Measurements from ENCODE around the gene KCTD16. TPM values are rescaled to one million over a fixed set of nuclear protein-coding genes. Genes with fewer than 3 reads are reported as not detected.

KCTD16 gene
- total and polyA plus RNA-seq, 5 donors, result 0.07 to 1.1 (median 0.44) TPM

- H3K9me3 ChIP-seq (ENCODE audit: control insufficient read depth, low read length), result no peaks in the 10 kb centered on the region
- peaks cover 3% of the 10 kb centered on the region for H3K4me1 ChIP-seq (ENCODE audit: control insufficient read depth, insufficient read depth, low read length)
- ATAC-seq (no peak), DNase-seq (no peak)
- intact Hi-C loops (cut with DNase I), result no loop called here
- WGBS, result 93% methylated on average over 2 of the region's 2 CpGs
- H3K27ac ChIP-seq (ENCODE audit: low read length), result no peak overlapping the region
- no peaks in the 10 kb centered on the region for H3K27me3 ChIP-seq (ENCODE audit: control insufficient read depth, insufficient read depth)
- H3K4me3 ChIP-seq (ENCODE audit: low read length), result no peak overlapping the region
These were observed 36.4 kb upstream of the KCTD16 start for GRCh38 chr5:144134194-144134826.

GRCh38 chr5:144135113-144135762 lies 35.4 kb upstream of the KCTD16 start:
- H3K9me3 ChIP-seq (ENCODE audit: control insufficient read depth, low read length), result no peaks in the 10 kb centered on the region
- intact Hi-C loops (cut with DNase I), result no loop called here
- no peak overlapping the region for H3K4me3 ChIP-seq (ENCODE audit: low read length)
- H3K4me1 ChIP-seq (ENCODE audit: control insufficient read depth, insufficient read depth, low read length), result peaks cover 3% of the 10 kb centered on the region
- no peaks in the 10 kb centered on the region for H3K27me3 ChIP-seq (ENCODE audit: control insufficient read depth, insufficient read depth)
- 74% methylated on average over 3 of the region's 3 CpGs for WGBS
- no peak for ATAC-seq
- H3K27ac ChIP-seq (ENCODE audit: low read length), result no peak overlapping the region
- no peak for DNase-seq

GRCh38 chr5:144139586-144139985 lies 31.1 kb upstream of the KCTD16 start:
- intact Hi-C loops (cut with DNase I), result no loop called here
- peaks cover 3% of the 10 kb centered on the region for H3K4me1 ChIP-seq (ENCODE audit: control insufficient read depth, insufficient read depth, low read length)
- no peak overlapping the region for H3K4me3 ChIP-seq (ENCODE audit: low read length)
- WGBS, result 48% methylated on average over 5 of the region's 5 CpGs
- DNase-seq, result no peak
- no peaks in the 10 kb centered on the region for H3K9me3 ChIP-seq (ENCODE audit: control insufficient read depth, low read length)
- H3K27me3 ChIP-seq (ENCODE audit: control insufficient read depth, insufficient read depth), result no peaks in the 10 kb centered on the region
- no peak overlapping the region for H3K27ac ChIP-seq (ENCODE audit: low read length)
- ATAC-seq, result peak in 1 of 2 donors; percentile 46

GRCh38 chr5:144141585-144141984 lies 29.1 kb upstream of the KCTD16 start:
- peaks cover 1% of the 10 kb centered on the region for H3K4me1 ChIP-seq (ENCODE audit: control insufficient read depth, insufficient read depth, low read length)
- no peak for ATAC-seq
- no peaks in the 10 kb centered on the region for H3K27me3 ChIP-seq (ENCODE audit: control insufficient read depth, insufficient read depth)
- no peak for DNase-seq
- H3K27ac ChIP-seq (ENCODE audit: low read length), result no peak overlapping the region
- no peak overlapping the region for H3K4me3 ChIP-seq (ENCODE audit: low read length)
- no peaks in the 10 kb centered on the region for H3K9me3 ChIP-seq (ENCODE audit: control insufficient read depth, low read length)
- WGBS, result 90% methylated on average over 2 of the region's 2 CpGs
- intact Hi-C loops (cut with DNase I), result no loop called here

GRCh38 chr5:144142139-144142823 lies 28.4 kb upstream of the KCTD16 start:
- Histone ChIP-seq H3K27ac (ENCODE audit: low read length) (no peak overlapping the region), H3K9me3 (ENCODE audit: control insufficient read depth, low read length) (no peaks in the 10 kb centered on the region), H3K27me3 (ENCODE audit: control insufficient read depth, insufficient read depth) (no peaks in the 10 kb centered on the region), H3K4me1 (ENCODE audit: control insufficient read depth, insufficient read depth, low read length) (peaks cover 1% of the 10 kb centered on the region), H3K4me3 (ENCODE audit: low read length) (no peak overlapping the region)
- peak; percentile 67 to 74 for ATAC-seq
- intact Hi-C loops (cut with DNase I), result no loop called here
- no peak for DNase-seq
- WGBS, result 9% methylated on average over 2 of the region's 2 CpGs

GRCh38 chr5:144142824-144143162 lies 27.9 kb upstream of the KCTD16 start:
- no peak overlapping the region for H3K27ac ChIP-seq (ENCODE audit: low read length)
- 44% methylated on average over 1 of the region's 1 CpG for WGBS
- H3K27me3 ChIP-seq (ENCODE audit: control insufficient read depth, insufficient read depth), result no peaks in the 10 kb centered on the region
- H3K4me3 ChIP-seq (ENCODE audit: low read length), result no peak overlapping the region
- ATAC-seq (no peak), DNase-seq (no peak)
- intact Hi-C loops (cut with DNase I), result no loop called here
- H3K9me3 ChIP-seq (ENCODE audit: control insufficient read depth, low read length), result no peaks in the 10 kb centered on the region
- H3K4me1 ChIP-seq (ENCODE audit: control insufficient read depth, insufficient read depth, low read length), result peaks cover 1% of the 10 kb centered on the region

GRCh38 chr5:144143625-144144024 lies 27.0 kb upstream of the KCTD16 start:
- DNase-seq, result no peak
- ATAC-seq, result no peak
- no peak overlapping the region for H3K27ac ChIP-seq (ENCODE audit: low read length)
- 93% methylated on average over 1 of the region's 1 CpG for WGBS
- no peaks in the 10 kb centered on the region for H3K27me3 ChIP-seq (ENCODE audit: control insufficient read depth, insufficient read depth)
- intact Hi-C loops (cut with DNase I), result no loop called here
- H3K4me1 ChIP-seq (ENCODE audit: control insufficient read depth, insufficient read depth, low read length), result no peaks in the 10 kb centered on the region
- no peak overlapping the region for H3K4me3 ChIP-seq (ENCODE audit: low read length)
- H3K9me3 ChIP-seq (ENCODE audit: control insufficient read depth, low read length), result no peaks in the 10 kb centered on the region

- no peaks in the 10 kb centered on the region for H3K27me3 ChIP-seq (ENCODE audit: control insufficient read depth, insufficient read depth)
- ATAC-seq, result peak in 1 of 2 donors; percentile 57
- no peaks in the 10 kb centered on the region for H3K4me1 ChIP-seq (ENCODE audit: control insufficient read depth, insufficient read depth, low read length)
- H3K9me3 ChIP-seq (ENCODE audit: control insufficient read depth, low read length), result no peaks in the 10 kb centered on the region
- H3K27ac ChIP-seq (ENCODE audit: low read length), result no peak overlapping the region
- intact Hi-C loops (cut with DNase I), result no loop called here
- DNase-seq, result no peak
- WGBS, result 47% methylated on average over 4 of the region's 4 CpGs
- no peak overlapping the region for H3K4me3 ChIP-seq (ENCODE audit: low read length)
These were observed 25.5 kb upstream of the KCTD16 start for GRCh38 chr5:144144956-144145751.

- intact Hi-C loops (cut with DNase I), result no loop called here
- Histone ChIP-seq H3K9me3 (ENCODE audit: control insufficient read depth, low read length) (no peaks in the 10 kb centered on the region), H3K27me3 (ENCODE audit: control insufficient read depth, insufficient read depth) (no peaks in the 10 kb centered on the region), H3K4me1 (ENCODE audit: control insufficient read depth, insufficient read depth, low read length) (no peaks in the 10 kb centered on the region), H3K27ac (ENCODE audit: low read length) (no peak overlapping the region), H3K4me3 (ENCODE audit: low read length) (no peak overlapping the region)
- DNase-seq, result no peak
- ATAC-seq, result no peak
- WGBS, result 89% methylated on average over 3 of the region's 3 CpGs
These were observed 19.6 kb upstream of the KCTD16 start for GRCh38 chr5:144151026-144151425.

GRCh38 chr5:144156767-144157171 lies 13.9 kb upstream of the KCTD16 start:
- Histone ChIP-seq H3K27me3 (ENCODE audit: control insufficient read depth, insufficient read depth) (no peaks in the 10 kb centered on the region), H3K9me3 (ENCODE audit: control insufficient read depth, low read length) (no peaks in the 10 kb centered on the region), H3K4me1 (ENCODE audit: control insufficient read depth, insufficient read depth, low read length) (no peaks in the 10 kb centered on the region), H3K4me3 (ENCODE audit: low read length) (no peak overlapping the region), H3K27ac (ENCODE audit: low read length) (no peak overlapping the region)
- 76% methylated on average over 2 of the region's 2 CpGs for WGBS
- ATAC-seq, result no peak
- DNase-seq, result no peak
- intact Hi-C loops (cut with DNase I), result no loop called here

- Histone ChIP-seq H3K4me3 (ENCODE audit: low read length) (no peak overlapping the region), H3K4me1 (ENCODE audit: control insufficient read depth, insufficient read depth, low read length) (no peaks in the 10 kb centered on the region), H3K27me3 (ENCODE audit: control insufficient read depth, insufficient read depth) (no peaks in the 10 kb centered on the region), H3K27ac (ENCODE audit: low read length) (no peak overlapping the region), H3K9me3 (ENCODE audit: control insufficient read depth, low read length) (no peaks in the 10 kb centered on the region)
- DNase-seq (no peak), ATAC-seq (no peak)
- intact Hi-C loops (cut with DNase I), result no loop called here
- WGBS, result 94% methylated on average over 1 of the region's 1 CpG
These were observed 8.0 kb upstream of the KCTD16 start for GRCh38 chr5:144162686-144163085.

Data from right cardiac atrium (tissue), 5 donors.